HG03457 (cell line): ENCODE measurements around the gene SERPINC1.
"Not testable (repeated sequence)": the region's sequence is repeated elsewhere in the genome, so short reads cannot be mapped to it uniquely, and the experiment has no call there.

Source experiments
- ATAC-seq: cut with Tn5 transposase; IDR thresholded peaks from one replicate; pipeline ENCODE4 v1.9.1; 2021; ENCODE audit warnings: moderate number of reproducible peaks; ENCODE audit not compliant: unreplicated experiment

SERPINC1 gene

DNA sequence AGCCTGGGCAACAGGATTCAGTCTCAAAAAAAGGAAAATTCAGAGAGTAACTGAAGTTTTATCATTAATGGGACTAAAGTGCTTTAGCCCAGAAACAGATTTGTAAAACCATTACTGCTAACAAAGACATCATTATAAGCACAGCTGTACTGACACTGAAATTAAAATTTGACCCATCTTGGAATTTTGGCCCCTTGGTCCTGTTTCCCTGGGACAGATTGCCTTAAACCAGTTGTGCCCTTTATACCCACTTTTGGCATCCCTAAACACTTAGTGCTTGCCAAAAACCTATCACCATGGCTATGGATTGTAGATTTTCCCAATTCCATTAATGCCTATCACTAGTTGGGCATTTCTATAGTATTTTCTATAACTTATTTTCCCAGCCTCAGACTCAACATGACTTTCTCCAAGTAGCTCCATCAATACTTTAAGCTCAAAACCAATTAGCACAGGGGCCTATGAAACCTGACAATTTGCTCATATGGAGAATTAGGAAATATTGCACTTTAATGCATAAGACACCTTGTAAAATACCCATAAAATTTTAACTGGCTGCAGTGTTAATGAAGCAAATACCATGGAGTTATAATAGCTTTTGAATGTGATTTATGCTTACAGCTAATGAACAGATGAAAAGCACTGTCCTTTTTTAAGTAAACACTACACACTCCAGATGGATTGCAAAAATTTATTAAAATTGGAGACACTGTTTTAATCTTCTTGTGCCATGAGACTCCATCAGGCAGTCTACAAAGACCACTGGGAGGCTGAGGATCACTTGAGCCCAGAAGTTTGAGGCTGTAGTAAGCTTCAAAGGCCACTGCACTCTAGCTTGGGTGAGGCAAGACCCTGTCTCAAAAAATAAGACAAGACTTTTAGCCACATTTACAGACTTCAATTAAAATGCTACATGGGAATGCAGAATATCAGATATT, 53.6 kb downstream of the SERPINC1 start:
- ATAC-seq = no peak

DNA sequence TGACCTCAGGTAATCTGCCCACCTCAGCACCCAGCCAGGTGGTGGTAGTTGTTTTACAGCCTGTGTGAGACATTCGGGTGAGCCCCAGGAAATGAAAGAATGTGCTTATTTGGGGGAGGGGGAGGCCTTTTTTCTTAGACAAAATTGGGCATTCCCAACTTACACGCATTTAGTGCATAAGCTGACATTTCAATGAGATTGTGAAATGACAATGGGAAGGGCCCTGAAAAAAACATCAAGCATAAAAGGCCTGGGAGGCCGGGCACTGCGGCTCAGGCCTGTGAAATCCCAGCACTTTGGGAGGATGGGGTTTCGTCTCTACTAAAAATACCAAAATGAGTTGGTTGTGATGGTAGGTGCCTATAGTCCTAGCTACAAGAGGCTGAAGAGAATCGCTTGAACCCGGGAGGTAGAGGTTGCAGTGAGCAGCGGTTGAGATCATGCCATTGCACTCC, 54.3 kb downstream of the SERPINC1 start:
- ATAC-seq = no peak

DNA sequence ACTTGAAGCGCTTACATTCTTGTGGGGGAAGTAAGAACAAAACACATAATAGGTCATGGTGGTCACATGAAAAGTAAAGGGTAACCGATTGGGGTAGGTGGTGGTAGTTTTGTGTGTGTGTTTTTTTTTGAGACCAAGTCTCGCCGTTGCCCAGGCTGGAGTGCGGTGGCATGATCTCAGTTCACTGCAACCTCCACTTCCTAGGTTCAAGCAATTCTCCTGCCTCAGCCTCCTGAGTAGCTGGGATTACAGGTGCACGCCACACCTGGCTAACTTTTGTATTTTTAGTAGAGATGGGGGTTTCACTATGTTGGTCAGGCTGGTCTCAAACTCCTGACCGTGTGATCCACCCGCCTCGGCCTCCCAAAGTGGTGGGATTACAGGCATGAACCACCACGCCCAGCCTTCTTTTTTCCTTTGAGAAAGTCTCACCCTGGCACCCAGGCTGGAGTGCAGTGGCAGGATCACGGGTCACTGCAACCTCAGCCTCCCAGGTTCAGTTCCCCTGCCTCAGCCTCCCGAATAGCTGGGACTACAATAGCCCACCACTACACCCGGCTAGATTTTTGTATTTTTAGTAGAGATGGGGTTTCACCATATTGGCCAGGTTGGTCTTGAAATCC, 54.9 kb downstream of the SERPINC1 start:
- ATAC-seq = not testable (repeated sequence)

DNA sequence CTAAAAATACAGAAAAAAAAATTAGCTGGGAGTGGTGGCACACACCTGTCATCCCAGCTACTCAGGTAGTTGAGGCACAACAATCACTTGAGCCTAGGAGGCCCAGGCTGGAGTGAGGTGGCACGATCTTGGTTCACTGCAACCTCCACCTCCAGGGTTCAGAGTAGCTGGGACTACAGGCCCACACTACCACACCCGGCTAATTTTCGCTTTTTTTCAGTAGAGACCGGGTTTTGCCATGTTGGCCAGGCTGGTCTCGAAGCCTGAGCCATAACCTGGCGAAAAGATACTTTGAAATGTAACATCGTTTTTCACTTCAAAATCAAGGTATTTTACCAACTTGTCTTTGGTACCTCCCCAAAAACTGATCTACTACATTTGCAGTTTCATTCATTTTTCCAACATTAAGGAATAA, 55.4 kb downstream of the SERPINC1 start:
- no peak for ATAC-seq

DNA sequence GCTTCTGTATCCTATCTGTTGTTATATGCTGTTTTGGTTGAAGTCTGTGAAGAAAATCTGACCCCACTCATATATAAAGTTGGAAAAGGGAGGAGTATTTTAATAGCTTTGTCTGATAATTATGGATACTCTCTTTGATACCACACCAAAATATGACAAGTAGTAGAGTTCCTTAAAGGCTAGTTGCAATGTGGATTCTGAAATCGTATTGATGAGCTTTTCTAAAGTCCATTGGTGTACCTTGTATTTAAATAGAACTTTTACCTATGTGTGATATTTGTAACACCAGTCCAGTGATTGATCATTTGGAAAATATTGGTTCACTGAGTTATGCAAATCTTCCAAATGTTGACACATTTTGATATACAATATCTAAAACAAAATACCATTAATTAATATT, 57.1 kb downstream of the SERPINC1 start:
- ATAC-seq = no peak

DNA sequence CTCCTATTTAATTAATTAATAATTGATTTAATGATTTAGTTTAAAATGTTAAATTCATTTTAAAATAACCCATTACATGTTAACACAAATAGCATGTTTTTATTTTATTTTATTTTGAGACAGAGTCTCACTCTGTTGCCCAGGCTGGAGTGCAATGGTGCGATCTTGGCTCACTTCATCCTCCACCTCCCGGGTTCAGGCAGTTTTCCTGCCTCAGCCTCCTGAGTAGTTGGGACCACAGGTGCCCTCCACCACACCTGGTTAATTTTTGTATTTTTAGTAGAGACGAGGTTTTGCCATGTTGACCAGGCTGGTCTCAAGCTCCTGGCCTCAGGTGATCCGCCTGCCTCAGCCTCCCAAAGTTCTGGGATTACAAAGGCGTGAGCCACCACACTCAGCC, 57.6 kb downstream of the SERPINC1 start:
- ATAC-seq = not testable (repeated sequence)

DNA sequence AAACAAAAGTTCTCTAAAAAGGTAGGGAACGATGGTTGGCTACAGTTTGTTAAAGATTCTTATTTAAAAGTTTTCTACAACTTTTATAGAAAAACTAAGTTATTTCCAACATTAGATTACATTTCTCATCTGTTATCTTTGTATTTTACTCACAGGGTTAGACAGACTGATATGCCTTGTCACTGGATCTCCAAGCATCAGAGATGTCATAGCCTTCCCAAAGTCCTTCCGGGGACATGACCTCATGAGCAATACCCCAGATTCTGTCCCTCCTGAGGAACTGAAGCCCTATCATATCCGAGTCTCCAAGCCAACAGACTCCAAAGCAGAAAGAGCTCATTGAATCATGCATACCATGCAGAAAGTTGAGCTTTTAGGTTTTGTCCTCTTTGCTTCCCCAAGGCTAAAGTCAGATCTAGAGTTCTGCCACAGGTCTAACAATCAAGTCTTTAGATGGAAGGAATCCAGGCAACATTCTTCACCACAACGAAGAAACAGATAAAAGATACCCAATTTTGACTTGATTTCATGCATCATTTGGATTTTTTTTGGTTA, 59.7 kb downstream of the SERPINC1 start:
- ATAC-seq = no peak

DNA sequence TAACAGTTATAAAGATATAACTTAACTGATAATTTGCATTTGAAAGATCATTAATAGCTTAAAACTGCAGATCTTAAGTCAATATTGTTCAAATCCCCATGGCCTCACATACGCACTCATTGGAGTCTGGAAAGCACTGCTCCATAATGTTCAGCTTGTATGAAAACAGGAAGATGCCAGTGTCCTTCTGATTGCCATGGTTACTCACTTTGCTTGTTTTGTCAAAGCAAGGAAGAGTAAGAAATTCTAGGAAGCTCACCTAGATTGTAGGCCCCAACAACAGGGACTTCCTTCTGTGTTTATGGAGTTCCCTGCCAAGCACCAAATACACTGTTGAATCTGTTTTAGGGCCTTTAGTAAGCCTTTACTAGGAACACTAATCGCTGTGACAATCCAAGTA, 60.2 kb downstream of the SERPINC1 start:
- no peak for ATAC-seq

DNA sequence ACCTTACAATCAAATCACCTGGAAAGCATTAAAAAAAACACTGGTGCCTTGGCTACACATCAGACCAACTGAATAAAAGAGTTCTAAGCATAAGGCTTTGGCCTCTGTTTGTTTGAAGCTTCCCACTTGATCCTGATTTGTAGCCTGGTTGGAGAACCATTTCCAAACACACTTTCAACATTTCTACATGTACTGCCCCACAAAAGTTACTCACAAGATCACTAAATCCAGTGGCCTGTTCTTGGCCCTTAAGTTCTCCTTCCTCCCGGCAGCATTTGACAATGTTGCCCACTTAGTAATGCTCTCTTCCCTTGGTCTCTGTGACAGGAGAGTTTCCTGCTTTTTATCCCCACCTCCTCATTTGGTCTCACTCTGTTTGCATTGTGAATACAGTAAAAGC, 61.1 kb downstream of the SERPINC1 start:
- no peak for ATAC-seq
